ENCODE results near the gene MAB21L2.

The MAB21L2 gene

DNA sequence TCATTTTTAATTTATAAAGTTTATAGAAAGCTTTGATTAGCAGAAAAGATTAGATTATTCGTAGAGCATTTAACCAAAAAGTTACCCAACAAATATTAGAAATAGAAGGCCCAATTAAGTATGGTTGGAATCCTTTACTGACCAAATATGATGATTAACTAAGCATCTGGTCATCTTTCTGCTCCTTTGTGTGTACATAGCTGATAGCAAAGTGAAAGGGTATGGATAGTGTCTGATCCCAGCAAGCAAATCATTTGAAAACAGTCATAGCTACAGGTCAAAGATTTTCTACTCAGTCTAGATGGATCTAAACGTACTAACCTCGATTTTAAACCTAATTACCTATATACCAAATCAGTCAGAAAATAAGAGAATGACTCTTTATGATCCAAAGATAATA is 7.3 kb upstream of the MAB21L2 start:
- in situ Hi-C loops (cut with MboI; ENCODE audit: low sequenced_read_pairs), result no loop called here

DNA sequence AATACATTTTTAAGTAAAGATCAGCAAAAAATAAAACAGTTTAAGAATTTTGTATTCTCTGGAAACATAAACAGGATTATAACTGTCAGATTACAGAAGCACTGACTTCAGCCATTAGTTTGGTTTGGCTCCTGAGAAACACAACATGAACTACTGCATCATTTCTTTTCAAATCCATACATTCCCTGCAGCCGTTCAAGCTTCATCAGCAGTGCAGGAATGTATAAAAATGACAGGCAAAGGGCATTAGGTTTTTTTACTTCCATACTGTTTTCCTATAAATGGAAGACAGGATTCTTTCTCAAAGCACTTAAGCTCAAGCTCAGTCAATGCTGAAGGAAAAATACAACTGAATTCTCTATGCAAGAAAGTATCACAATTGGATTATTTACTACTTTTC is 4.2 kb upstream of the MAB21L2 start:
- in situ Hi-C loops (cut with MboI; ENCODE audit: low sequenced_read_pairs), result no loop called here

DNA sequence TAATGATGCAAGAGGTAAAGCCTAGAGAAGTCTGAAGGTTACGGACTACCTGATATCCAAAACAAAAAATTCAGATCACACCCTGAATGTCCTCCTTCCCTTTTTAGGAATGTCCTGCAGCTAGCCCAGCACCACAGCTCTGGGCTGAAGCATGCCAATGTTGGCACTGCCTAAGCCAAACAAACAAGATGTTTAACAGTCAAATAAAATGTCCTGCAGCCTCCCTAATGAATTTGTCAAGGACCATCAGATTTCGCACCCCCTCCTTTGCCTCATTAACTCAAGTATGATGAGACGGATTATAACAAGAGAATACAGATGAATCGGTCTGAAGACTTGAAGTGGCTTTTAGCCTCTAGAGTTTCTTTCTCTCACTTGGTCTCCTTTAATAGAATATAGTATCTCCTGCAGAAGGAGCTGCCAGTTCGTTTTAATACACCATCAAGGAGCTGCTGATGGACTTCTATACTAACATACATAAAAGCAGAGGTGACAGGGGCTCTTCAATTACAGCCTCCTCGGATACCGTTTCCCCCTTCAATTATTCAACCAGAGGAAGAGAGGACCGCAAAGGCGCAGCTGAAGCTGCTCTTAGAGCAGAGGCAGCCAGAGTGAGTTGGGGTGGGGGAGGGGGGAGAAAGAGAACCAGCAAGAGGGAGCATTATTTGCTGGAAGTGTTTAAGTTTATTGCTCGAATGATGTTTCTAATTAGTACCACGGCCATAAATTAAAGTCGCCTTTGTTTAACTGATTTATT is 3.0 kb upstream of the MAB21L2 start:
- in situ Hi-C loops (cut with MboI; ENCODE audit: low sequenced_read_pairs), result no loop called here

DNA sequence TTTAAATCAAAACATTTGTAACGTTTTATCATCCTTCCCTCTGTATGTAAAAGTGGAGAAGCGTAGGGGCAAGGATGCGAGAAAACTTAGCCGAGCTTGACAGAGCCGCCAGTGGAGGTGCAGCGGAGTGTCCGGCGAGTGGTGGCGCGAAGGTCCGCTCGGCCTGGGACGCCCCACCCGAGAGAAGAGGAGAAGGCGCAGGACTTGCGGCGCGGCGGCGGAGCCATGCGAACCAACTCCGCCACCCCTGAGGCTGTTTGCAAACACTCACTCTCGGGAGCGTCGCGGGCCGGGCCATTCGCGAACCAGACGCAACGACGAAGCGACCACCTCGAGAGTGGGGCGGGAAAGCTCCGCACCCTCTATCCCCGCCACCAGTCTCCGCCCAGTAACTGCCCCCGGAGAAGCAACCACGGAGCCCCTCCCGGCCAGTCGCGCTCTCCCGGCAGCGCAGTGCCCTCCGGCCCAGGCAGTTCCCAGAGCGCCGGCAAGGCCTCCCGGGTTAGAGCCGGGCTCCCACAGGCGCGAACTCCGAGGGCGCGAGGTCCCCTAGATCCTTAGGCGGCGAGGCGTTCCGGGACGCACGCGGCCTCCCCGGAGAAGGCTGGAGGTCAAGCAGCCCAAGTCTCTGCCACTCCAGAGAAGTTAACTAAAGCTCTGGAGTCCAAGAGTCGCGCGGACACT is 2.3 kb upstream of the MAB21L2 start:
- in situ Hi-C loops (cut with MboI; ENCODE audit: low sequenced_read_pairs), result no loop called here

DNA sequence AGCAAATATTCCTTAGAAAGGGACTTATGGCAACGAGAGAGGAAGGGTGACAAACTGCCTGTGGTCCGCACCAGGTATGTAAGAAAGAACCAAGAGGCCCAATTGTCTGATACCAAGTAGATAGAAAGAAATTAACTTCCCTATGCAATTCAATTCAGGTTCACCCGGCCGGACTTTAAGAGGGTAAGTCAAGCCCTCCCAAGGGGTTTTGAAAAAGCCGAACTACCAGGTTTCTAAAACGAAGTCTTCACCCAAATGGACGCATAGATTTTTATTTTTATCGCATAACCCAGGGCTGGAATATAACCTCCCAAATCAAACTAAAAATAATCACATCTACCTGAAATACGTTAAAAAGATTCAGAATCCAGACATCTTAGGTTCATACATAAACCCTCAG is 1.6 kb upstream of the MAB21L2 start:
- in situ Hi-C loops (cut with MboI; ENCODE audit: low sequenced_read_pairs), result no loop called here

DNA sequence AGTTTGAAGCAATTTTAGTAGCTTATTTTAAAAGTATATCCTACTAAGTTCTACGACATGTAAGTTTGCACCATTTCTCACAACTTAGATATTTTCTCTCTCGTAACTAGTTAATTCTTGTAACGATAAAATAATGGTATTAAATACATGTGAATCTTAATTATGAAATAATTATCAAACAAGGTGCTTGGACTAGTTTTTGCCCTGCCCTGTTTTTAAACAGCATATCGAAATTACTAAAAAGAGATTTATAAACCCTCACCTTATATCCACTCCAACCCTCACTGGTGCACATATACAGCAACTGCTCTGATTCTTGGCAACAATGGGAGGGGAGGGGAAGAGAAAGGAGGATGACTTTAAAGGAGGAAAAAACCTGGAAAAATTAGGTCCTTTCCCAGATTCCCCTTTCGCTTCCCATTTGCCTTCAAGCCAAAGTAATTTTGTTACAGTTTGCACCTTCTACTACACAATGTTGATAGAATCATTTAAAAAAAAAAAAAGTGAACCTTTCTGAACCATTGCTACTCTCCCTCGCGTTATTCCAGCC is 820 bp upstream of the MAB21L2 start:
- in situ Hi-C loops (cut with MboI; ENCODE audit: low sequenced_read_pairs), result no loop called here

DNA sequence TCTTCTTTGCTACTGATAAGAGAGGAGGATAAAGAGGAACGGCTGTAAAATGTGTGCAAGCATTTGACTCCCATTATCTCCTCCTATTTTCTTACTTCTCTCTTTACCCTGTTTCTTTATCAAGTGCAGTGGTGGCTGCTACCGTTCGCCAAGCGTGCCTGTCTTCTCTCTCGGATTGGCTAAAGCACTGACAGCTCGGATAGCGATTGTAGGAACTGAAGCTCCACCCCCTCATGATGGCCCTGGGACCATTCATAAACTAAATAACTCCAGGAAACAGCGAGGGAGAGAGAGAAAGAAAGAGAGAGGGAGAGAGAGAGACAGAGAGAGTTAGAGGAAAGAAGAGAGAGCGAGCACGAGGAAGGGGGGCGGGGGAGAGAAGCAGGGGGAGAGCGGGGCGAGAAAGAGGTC is 305 bp upstream of the MAB21L2 start:
- in situ Hi-C loops (cut with MboI; ENCODE audit: low sequenced_read_pairs), result no loop called here

DNA sequence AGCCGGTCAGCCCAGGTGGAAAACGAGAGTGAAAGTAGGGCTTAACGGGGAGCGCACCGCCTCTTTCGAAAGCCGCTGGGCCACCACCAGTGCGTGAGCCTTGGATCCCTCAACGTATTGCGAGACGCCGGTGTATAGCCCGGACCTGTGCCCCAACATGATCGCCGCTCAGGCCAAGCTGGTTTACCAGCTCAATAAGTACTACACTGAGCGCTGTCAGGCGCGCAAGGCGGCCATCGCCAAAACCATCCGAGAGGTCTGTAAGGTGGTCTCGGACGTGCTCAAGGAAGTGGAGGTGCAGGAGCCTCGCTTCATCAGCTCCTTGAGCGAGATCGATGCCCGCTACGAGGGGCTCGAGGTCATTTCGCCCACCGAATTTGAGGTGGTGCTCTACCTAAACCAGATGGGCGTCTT is 929 bp downstream of the MAB21L2 start:
- in situ Hi-C loops (cut with MboI; ENCODE audit: low sequenced_read_pairs), result no loop called here

DNA sequence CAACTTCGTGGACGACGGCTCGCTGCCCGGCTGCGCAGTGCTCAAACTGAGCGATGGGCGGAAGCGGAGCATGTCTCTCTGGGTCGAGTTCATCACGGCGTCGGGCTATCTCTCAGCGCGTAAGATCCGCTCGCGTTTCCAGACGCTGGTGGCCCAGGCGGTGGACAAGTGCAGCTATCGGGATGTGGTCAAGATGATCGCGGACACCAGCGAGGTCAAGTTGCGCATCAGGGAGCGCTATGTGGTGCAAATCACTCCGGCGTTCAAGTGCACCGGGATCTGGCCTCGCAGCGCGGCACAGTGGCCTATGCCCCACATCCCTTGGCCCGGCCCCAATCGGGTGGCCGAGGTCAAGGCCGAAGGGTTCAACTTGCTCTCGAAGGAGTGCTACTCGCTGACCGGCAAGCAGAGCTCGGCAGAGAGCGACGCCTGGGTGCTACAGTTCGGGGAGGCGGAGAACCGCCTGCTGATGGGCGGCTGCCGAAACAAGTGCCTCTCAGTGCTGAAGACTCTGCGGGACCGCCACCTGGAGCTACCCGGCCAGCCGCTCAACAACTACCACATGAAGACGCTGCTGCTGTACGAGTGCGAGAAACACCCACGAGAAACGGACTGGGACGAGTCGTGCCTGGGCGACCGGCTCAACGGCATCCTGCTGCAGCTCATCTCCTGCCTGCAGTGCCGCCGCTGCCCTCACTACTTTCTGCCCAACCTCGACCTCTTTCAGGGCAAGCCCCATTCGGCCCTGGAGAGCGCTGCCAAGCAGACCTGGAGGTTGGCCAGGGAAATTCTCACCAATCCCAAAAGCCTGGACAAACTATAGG is 1.5 kb downstream of the MAB21L2 start:
- in situ Hi-C loops (cut with MboI; ENCODE audit: low sequenced_read_pairs), result no loop called here

DNA sequence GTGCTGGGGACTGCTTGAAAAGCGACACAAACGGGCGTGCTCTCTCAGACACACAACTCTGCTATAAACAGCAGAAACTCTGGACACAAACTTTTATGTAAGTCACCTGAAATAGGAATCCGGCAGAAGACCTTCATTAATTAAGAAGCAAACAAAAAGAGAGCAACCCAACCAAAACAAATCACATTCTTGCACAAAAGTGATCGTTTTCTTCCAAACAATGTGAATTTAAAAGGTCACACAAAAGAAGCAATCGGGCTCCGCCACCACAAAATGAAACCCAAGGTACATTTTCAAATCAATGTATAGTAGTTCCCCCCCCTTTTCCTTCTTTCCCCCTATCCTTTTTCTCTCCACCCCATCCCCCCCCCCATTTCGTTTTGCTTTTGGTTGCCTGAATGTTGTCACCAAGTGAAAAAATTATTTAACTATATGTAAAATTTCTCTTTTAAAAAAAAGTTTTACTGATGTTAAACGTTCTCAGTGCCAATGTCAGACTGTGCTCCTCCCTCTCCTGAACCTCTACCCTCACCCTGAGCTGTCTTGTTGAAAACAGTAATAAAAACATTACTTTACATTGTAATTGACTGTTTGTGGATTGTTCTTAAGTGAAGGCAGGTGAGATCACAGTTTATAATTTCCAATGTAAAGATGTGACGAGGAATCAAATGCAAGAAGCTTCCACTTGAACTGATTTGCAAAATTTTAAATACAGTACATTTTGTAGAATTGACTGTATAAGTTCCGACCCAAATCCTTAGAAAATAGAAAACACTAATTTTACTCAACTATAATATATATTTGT is 2.4 kb downstream of the MAB21L2 start:
- in situ Hi-C loops (cut with MboI; ENCODE audit: low sequenced_read_pairs), result no loop called here

DNA sequence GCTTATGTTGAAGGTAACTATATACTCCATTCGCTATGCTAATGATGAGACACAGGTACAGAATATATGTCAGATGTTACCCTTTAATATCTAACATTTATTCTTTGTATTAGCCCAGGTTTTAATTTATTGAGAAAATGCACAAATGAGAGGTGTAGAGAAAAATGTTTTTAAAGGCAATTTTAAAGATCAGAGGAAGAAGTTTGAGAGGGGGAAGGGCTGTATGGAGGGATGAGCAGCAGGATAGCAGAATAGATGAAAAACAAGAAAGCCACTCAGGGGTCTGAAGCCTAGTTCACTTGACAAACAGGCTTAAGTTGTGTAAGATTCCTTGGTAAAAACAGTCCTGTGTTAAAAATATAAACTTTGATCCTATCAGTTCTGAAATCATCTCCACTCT is 3.7 kb downstream of the MAB21L2 start:
- in situ Hi-C loops (cut with MboI; ENCODE audit: low sequenced_read_pairs), result no loop called here

DNA sequence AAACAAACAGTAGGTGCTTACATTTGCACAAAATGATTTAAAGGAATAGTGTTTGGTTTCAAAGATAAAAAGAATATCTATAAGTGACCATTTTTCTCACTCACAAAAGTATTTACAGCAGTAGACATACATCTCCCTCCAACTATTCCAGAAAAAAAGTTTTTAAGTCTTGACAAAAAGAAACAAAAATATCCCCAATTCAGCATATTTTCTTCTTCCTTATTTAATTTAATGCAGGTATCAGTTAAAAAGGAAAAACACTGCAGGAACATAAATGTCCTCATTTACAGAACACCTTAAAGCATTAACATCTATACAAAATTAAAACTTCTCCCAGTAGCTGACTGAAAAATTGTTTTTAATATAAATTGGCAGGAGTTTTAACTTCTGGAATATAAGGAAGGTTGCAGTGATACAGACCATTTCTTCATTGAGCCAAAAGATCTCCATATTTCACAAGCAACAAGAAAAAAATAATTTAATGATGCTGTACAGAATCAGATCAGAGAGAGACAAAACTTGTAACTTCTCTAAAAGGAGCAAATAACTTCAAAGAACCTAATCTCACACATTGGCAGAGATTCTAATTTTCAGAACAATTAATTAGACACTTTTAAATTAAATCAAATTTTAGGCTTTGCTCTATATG is 4.3 kb downstream of the MAB21L2 start:
- in situ Hi-C loops (cut with MboI; ENCODE audit: low sequenced_read_pairs), result no loop called here

DNA sequence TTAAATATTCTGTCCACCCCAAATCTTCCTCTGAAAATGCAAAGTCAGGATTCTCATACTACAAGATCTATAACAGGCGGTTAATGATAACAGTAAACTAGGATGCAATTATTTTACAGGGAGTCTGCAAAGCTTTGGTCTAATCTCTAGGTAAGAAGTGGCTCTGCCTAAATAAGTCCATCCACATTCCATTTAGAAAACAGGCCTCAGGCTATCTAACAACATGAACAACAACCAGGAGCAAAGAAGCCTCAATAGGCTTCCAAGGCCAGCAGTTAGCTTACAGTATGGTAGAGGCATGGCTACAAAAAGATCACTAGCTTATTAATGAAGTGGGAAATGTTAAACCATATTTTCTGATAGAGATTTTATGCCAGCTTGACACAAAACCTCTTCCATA is 6.4 kb downstream of the MAB21L2 start:
- in situ Hi-C loops (cut with MboI; ENCODE audit: low sequenced_read_pairs), result no loop called here

DNA sequence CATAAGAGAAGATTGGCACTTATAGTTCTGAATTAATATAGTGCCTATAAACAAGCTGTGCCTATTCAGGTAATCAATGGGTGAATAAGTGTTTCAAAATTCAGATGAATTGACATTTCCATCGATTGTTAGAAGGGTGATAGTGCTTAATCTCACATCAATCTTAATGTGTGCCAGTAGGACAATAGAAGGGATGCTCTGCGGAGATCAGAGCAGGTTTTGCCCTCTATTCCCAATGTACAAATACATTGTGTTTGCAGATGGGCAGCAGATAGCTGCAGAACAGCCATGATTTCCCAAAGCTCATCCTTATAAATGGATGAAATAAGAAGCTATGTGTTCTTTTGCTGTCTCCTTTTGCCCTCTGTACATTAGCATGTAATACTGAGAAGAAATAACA is 7.2 kb downstream of the MAB21L2 start:
- in situ Hi-C loops (cut with MboI; ENCODE audit: low sequenced_read_pairs), result no loop called here

DNA sequence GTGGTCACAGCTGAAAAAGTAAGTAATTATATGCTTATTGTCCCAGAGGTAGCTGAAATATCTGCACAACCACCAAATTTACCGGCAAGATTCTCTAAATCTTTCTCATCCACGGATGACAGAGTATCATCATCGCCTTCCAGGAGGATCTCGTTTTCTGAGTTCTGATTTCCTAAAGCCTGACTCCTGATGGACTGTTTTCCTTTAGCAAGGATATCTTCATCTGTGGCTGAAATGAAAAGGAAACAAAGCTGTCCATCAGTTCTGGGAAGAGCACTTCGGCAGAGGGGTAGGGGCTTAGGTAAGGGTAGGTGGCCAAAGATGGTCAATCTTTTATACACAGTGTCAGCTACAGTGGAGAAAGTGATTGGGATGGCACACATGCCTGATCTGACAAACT is 8.7 kb downstream of the MAB21L2 start:
- in situ Hi-C loops (cut with MboI; ENCODE audit: low sequenced_read_pairs), result no loop called here

DNA sequence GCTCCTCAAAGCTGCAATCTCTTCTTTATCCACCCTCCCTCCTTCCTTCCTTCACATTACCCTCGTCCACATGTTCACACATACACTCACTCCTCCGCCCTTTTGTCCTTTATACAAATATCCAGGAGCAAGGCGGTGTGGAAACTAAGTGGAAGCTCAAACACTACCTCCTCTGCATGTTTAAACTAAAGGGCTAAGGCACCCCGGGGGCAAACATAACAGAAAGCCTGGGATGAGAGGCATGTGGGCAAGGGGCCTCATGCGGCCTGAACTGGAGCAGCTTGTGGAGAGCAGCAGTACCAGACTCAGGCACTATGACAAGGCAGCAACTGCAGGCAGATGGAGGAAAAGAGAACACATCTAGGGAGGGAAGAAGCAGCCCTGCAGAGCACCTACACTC is 9.5 kb downstream of the MAB21L2 start:
- in situ Hi-C loops (cut with MboI; ENCODE audit: low sequenced_read_pairs), result no loop called here

DNA sequence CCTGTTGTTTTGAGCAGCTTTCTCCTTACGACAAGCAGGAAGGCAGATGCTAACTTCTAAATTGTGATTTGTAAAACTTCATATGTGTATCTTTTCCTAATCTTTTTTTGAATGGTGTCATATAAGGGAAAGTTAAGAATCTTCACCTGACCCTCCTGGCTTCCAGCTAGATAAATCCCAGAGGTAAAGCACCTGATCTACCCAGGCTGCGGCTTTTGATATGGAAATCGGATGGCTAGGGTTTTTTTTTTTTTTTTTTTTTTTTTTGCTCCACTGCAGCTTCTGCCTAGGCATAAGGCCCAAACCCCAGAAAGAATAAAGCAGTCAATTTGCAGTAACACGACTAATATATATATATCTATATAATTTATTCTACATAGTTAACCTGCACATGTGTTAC is 10.0 kb downstream of the MAB21L2 start:
- in situ Hi-C loops (cut with MboI; ENCODE audit: low sequenced_read_pairs), result no loop called here

DNA sequence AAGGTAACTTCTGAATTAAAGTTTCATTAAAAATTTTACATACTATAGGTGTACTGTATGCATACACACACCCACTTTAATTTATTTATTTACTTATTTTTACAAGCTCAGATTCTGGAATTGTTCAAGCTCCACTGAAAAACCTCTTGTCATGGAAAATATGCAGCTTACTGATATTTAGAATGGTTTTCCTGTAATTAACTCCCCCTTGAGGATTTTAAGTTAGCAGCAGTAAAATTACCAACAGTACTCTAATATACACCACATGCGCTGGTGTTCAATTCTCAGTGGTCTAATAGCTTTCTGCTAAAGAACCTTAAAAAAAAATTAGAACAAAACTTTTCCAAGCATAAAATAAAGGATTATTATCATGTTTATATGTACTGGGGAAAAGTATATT is 12.0 kb downstream of the MAB21L2 start:
- in situ Hi-C loops (cut with MboI; ENCODE audit: low sequenced_read_pairs), result no loop called here

DNA sequence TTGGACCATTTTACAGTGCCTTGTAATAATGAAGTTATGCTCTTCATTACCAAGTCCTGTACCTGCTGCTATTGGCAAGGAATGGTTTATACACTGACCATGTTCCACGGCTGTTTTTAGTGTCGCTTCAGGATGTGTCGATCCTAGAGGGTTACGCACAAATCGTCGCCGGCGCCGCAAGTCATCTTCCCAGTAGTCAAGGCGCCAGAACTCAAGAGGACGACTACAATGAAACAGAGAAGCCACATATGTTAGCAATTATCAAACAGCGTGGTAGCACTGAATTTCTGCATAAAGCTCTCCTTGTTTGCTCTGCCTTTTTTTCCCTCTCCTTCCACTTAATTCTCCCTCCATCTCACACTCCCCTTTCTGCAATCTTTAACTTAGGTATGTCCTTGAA is 17.0 kb downstream of the MAB21L2 start:
- in situ Hi-C loops (cut with MboI; ENCODE audit: low sequenced_read_pairs), result no loop called here

DNA sequence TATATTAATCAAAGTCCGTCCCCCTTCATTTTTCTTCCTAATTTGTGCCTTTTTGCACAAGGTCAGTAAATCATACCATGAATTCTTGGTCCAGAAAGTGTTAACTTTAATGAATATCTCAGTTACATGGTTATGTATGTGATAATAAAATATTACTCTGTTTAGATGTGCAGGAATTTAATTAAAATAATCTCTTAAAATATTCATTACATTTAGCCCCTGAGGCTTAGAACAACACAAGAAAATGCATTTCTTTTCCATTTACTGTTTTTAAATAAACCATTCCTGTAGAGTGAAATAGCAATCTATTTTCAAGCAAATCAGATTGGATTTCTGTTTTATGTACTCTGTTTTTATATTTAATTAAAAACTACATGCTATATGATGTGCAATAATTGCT is 17.6 kb downstream of the MAB21L2 start:
- in situ Hi-C loops (cut with MboI; ENCODE audit: low sequenced_read_pairs), result no loop called here

Data from HL-60/S4 (cell line).